GM21423 (cell line): ENCODE data around the gene SPDYE2.
"Not testable (repeated sequence)": the region's sequence is repeated elsewhere in the genome, so short reads cannot be mapped to it uniquely, and the experiment has no call there.

ENCODE experiments used
- ATAC-seq: cut with Tn5 transposase; IDR thresholded peaks from one replicate; pipeline ENCODE4 v1.9.1; 2021; ENCODE audit warnings: mild to moderate bottlenecking, moderate library complexity; ENCODE audit not compliant: unreplicated experiment

Gene SPDYE2

DNA sequence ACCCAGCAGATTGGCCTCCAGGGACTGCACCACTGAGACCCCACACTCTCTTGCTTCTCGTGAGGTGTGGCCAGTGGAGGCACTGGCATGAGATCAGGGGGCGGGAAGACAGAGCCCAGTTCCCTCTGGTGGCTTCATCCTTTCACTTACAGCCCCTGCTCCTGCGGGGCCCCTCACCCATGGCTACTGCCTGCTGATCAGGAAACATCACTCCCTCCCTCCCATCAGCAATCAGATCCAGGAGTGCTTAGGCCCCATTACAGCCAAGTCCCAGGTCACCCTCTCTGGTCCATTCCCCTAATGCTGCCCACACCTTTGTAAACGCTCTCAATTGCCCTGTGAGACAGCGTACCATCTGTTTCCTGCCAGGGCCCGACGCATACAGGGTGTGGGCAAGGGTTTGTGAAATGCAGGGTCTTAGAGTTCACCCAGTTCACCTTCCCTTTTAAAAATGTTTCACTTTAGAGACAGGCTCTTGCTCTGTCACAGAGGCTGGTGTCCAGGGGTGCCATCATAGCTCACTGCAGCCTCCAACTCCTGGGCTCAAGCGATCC, 15.9 kb upstream of the SPDYE2 start:
- not testable (repeated sequence) for ATAC-seq

DNA sequence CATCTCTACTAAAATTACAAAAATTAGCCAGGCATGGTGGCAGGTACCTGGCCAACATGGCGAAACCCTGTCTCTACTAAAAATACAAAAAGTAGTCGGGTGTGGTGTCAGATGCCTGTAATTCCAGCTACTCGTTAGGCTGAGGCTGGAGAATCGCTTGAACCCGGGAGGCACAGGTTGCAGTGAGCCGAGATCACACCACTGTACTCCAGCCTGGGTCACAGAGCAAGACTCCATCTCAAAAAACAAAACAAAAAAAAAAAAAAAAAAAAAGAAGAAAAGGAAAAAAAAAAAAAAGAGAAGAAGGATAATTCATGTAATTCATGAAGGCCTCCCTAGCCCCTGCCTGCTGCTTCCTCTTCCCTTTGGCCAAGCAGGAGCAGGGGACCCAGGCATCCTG, 10.4 kb upstream of the SPDYE2 start:
- ATAC-seq = not testable (repeated sequence)

DNA sequence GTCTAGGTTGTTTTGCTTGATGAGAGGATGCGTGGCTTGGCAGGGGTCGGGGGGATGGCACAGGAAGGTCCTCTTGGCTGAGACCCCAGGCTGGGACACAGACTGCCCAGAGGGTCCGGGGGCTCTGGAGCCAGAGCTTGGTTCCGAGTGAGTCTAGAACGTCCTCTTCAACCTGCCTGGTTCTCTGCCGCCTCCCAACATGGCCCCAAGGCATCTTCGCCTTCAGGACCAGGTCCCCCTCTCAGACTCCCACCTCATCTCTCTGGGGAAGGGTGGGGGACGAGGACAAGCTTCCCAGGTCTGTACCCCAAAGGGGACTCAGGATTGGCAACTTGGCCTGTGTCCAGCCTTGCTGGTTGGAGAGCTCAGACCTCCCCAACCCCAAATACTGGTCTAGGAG, 8.9 kb upstream of the SPDYE2 start:
- not testable (repeated sequence) for ATAC-seq

DNA sequence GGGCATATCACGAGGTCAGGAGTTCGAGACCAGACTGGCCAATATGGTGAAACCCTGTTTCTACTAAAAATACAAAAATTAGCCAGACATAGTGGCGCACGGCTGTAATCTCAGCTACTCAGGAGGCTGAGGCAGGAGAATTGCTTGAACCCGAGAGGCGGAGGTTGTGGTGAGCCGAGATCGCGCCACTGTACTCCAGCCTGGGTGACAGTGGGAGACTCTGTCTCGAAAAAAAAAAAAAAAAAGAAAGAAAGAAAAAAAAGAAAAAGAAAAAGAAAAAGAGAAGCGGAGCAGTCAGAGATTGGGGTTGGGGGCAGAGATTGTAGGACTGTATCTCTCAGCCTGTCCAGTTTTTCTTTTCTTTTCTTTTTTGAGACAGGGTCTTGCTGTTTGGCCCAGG, 8.3 kb upstream of the SPDYE2 start:
- not testable (repeated sequence) for ATAC-seq

- ATAC-seq = not testable (repeated sequence)
These were observed 7.4 kb upstream of the SPDYE2 start, which contains the start of gene UPK3BL2 for GRCh38 chr7:102543596-102543995. Gene UPK3BL2, minus strand, starts transcription at chr7:102543696. Its CDS starts 60 bp downstream, at chr7:102543636.

GRCh38 chr7:102544372-102544771, 6.7 kb upstream of the SPDYE2 start:
- not testable (repeated sequence) for ATAC-seq

- ATAC-seq = not testable (repeated sequence)
These were observed 5.7 kb upstream of the SPDYE2 start for GRCh38 chr7:102545288-102545687.

DNA sequence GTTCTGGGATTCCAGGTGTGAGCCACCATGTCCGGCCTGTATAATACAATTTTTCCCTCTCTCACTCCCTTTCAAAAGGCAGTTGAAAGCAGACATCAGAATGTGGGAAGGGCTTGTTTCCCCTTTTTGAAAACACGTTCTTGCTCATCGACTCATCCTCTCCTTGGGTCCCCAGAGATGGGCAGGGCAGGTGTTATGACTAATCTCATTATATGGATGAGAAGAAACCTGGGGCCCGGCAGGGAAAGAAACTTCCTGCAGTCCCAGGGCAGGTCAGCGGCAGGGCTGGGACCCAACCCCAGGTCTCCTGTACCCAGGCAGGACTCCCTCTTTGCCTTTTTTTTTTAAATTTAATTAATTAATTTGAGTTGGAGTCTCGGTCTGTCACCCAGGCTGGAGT, 4.7 kb upstream of the SPDYE2 start:
- ATAC-seq = peak; percentile 70

GRCh38 chr7:102568620-102569019, 17.6 kb downstream of the SPDYE2 start:
- ATAC-seq = not testable (repeated sequence)

- ATAC-seq = peak; percentile 94
These were observed 21.5 kb downstream of the SPDYE2 start, which contains the start of gene POLR2J3 for GRCh38 chr7:102572261-102573239. Gene POLR2J3, minus strand, starts transcription at chr7:102572583. Its CDS starts 62 bp downstream, at chr7:102572521.

DNA sequence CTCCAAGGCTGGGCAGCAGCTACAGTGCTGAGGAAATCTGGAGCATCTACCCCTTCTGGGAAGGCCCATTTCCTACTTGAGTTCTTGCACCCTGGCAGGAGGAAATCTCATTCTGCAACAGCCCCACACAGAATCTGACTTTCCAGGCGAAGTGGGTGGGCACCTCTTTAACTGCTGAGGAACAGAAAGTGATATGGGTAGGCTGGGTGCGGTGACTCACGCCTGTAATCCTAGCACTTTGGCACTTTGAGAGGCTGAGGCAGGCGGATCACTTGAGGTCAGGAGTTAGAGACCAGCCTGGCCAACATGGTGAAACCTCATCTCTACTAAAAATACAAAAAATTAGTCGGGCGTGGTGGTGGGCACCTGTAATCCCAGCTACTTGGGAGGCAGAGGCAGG, 23.6 kb downstream of the SPDYE2 start:
- not testable (repeated sequence) for ATAC-seq

DNA sequence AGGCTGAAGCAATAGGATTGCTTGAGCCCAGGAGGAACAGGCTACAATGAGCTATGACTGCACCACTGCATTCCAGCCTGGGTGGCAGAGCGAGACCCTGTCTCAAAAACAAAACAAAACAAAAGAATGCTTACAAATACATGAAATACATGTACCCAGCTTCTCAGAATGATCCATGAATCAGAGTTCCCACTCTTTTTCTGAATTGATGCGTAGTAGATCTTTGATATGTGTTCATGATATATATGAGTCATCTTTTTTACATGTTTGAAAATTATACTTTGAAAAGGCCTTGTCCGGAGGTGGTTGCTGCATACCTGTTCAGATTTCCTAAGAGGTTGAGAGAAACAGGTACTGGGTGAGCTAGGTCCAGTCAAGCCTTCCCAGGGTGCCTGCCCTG, 25.3 kb downstream of the SPDYE2 start:
- ATAC-seq = not testable (repeated sequence)

DNA sequence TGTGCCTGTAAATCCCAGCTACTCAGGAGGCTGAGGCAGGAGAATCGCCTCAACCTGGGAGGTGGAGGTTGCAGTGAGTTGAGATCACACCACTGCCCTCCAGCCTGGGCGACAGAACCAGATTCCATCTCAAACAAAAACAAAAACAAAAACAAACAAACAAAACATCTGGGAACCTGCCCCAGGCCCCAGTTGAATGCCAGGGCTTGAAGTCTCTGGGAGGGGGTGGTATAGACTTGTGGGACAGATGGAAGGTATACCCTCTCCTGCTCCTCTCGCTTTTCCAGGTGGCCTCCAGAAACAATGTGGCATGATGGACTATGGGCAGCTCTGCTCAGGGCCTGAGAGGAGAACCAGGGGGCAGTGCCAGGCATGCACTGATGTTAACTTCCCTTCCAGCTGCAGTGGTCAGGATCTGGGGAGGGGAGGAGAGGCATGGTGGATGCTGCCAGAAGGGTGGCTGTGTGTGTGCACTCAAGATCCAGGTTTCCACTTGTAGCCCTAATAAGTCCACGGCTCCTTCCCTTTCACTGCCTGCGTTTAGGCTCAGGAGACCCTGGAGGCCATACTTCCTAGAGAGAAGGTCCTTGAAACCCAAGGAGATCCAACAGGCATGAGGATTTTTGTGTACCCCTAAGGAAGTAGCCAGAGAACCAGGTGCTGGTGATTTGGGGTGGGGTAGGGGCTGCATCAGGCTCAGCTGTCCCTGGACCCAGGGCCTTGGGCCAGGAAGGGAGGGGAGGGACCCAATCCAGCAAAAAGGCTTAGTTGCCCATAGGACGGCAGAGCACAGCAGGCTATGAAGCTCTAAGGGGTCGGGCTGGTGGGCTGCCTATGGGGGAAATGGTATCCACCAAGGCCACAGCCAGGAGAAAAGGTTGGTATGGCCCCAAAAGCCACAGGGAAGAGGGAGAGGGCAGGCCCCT, 26.6 kb downstream of the SPDYE2 start:
- not testable (repeated sequence) for ATAC-seq

- not testable (repeated sequence) for ATAC-seq
These were observed 27.5 kb downstream of the SPDYE2 start for GRCh38 chr7:102578486-102578885.

DNA sequence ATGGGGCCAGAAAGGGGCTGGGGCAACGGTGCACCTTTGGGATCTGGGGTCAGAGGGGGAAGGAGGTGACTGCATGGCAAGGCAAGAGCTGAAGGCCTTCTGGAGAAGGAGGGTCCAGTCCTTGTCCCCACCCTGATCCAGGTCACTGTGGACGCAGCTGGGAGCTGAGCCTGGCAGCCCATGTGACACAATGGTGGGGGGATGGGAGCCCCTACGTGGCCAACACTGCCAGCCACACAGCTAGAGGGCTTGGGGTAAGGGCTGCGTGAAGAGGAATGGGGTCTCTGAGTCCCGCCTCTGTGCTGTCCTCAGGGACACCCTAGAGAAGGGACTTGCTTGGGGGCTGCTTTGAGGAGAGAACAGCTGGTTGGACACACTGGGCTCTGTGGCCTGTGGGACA, 30.7 kb downstream of the SPDYE2 start:
- not testable (repeated sequence) for ATAC-seq

GRCh38 chr7:102583495-102583894, 32.5 kb downstream of the SPDYE2 start:
- ATAC-seq = not testable (repeated sequence)

- peak; percentile 23 for ATAC-seq
These were observed 38.8 kb downstream of the SPDYE2 start for GRCh38 chr7:102589857-102590256.

DNA sequence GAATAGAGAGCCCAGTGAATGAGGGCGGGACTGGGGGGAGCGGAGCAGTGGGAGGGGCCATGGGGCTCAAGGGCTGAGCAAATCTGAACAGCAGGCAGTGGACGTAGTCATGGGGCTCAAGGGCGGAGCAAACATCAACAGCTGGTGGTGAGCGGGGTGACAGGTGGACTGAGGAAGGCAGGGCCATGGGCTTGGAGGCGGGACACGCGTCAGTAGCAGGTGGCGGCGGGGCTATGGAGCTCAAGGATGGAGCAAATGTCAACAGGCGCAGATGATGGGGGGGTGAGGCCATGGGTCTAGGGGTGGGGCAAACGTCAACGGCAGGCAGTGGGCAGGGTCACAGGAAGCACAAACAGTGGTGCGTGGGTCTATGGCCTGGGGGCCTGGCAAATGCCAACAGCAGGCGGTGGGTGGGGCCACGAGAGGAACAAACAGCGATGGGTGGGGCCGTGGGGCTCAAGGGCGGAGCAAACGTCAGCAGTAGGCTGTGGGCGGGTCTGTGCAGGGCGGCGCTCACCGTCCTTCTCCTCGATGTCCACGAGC, 41.5 kb downstream of the SPDYE2 start:
- peak; percentile 55 for ATAC-seq

DNA sequence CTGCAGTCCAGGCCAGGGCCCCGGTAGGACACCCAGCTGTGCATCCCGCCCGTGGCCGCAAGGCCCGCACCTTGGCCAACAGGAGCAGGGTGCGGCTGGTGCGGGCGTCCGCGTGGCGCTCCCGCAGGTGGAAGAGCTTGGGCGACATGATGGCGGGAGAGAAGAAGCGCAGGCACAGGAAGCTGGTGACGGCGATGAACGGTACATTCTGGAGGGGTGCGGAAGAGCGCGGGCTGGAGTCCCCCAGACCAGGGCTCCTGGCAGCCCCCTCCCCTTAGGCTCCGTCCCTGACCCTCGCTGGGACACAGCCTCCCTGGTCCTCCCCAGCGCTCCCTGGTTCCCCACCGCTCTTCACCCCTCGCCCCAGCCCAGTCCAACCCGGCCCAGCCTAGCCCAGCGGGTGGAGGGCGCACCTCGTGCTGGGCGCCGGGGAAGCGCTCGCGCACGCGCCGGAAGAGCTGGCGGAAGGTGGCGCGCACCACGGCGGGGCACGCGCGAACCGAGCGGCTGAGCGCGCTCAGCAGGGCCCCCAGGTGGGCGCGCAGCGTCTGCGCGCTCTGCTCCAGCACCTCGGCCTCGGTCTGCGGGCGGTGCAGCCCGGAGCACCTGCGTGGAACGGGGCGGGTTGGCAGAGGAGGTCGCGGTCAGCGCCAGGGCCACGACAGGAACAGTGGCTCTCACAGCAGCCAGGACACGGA, 42.8 kb downstream of the SPDYE2 start:
- ATAC-seq = peak; percentile 75

- ATAC-seq = not testable (repeated sequence)
These were observed 45.0 kb downstream of the SPDYE2 start for GRCh38 chr7:102596036-102596435.
